H9 (cell line): ENCODE results near the gene CACNA1G. TPM values are rescaled to one million over a fixed set of nuclear protein-coding genes. Genes with fewer than 3 reads are reported as not detected.
A peak's percentile ranks its signal among the peaks of the same experiment; 100 is the strongest.

Experiments
- DNase-seq: peaks from one replicate; pipeline ENCODE4 v3.0.0-alpha.2; 2017
- H2AFZ ChIP-seq: one replicate; pipeline ENCODE4 v1.6.1; 2013; ENCODE audit warnings: mild to moderate bottlenecking, low read length, control low read depth, moderate library complexity
- H2AK5ac ChIP-seq: 2 replicates; pipeline ENCODE4 v1.6.1; 2013; ENCODE audit warnings: low read length, control low read depth, mixed read lengths; ENCODE audit not compliant: insufficient read length
- H2BK120ac ChIP-seq: one replicate; pipeline ENCODE4 v1.6.1; 2013; ENCODE audit warnings: low read depth, mild to moderate bottlenecking, low read length, control low read depth, inconsistent platforms; ENCODE audit not compliant: poor library complexity, severe bottlenecking
- H2BK12ac ChIP-seq: 2 replicates; pipeline ENCODE4 v1.6.1; 2013; ENCODE audit warnings: low read length, control low read depth, mixed read lengths, low read depth; ENCODE audit not compliant: insufficient read length
- H2BK15ac ChIP-seq: 2 replicates; pipeline ENCODE4 v1.6.1; 2013; ENCODE audit warnings: low read depth, low read length, control low read depth
- H2BK20ac ChIP-seq: one replicate; pipeline ENCODE4 v1.6.1; 2013; ENCODE audit warnings: low read depth, mild to moderate bottlenecking, low read length, control low read depth, inconsistent platforms; ENCODE audit not compliant: poor library complexity, severe bottlenecking
- H2BK5ac ChIP-seq: 2 replicates; pipeline ENCODE4 v1.6.1; 2013; ENCODE audit warnings: low read length, control low read depth, mixed read lengths; ENCODE audit not compliant: insufficient read length
- H3K14ac ChIP-seq: 2 replicates; pipeline ENCODE4 v1.6.1; 2013; ENCODE audit warnings: low read length, control low read depth; ENCODE audit not compliant: insufficient read depth
- H3K18ac ChIP-seq: 2 replicates; pipeline ENCODE4 v1.6.1; 2013; ENCODE audit warnings: low read depth, mild to moderate bottlenecking, mixed read lengths, low read length, control low read depth; ENCODE audit not compliant: insufficient read length
- H3K23ac ChIP-seq: 2 replicates; pipeline ENCODE4 v1.6.1; 2013; ENCODE audit warnings: low read length, control low read depth, mixed read lengths, low read depth; ENCODE audit not compliant: insufficient read length
- H3K23me2 ChIP-seq: 2 replicates; pipeline ENCODE4 v1.6.1; 2013; ENCODE audit warnings: low read depth, mild to moderate bottlenecking, mixed read lengths, low read length, control low read depth; ENCODE audit not compliant: insufficient read length, poor library complexity, severe bottlenecking
- H3K27ac ChIP-seq: 2 replicates; pipeline ENCODE4 v1.5.1; 2013; ENCODE audit warnings: low read length, control low read depth, mixed read lengths, low read depth; ENCODE audit not compliant: insufficient read length
- H3K27me3 ChIP-seq: 2 replicates; pipeline ENCODE4 v1.6.1; 2013; ENCODE audit warnings: low read length, control low read depth, inconsistent platforms; ENCODE audit not compliant: insufficient read depth
- H3K4ac ChIP-seq: 2 replicates; pipeline ENCODE4 v1.6.1; 2013; ENCODE audit warnings: low read depth, mild to moderate bottlenecking, control low read depth, inconsistent platforms, low read length, moderate library complexity
- H3K4me1 ChIP-seq: 2 replicates; pipeline ENCODE4 v1.6.1; 2013; ENCODE audit warnings: low read length, control low read depth, inconsistent platforms; ENCODE audit not compliant: insufficient read depth
- H3K4me2 ChIP-seq: 2 replicates; pipeline ENCODE4 v1.6.1; 2013; ENCODE audit warnings: low read length, control low read depth, mixed read lengths; ENCODE audit not compliant: insufficient read length, insufficient read depth
- H3K56ac ChIP-seq: 2 replicates; pipeline ENCODE4 v1.6.1; 2013; ENCODE audit warnings: low read depth, mild to moderate bottlenecking, mixed read lengths, low read length, control low read depth; ENCODE audit not compliant: insufficient read length
- H3K79me1 ChIP-seq: 2 replicates; pipeline ENCODE4 v1.6.1; 2013; ENCODE audit warnings: low read depth, mild to moderate bottlenecking, moderate library complexity, low read length, control low read depth, inconsistent platforms; ENCODE audit not compliant: insufficient read depth, poor library complexity, severe bottlenecking
- H3K79me2 ChIP-seq: 2 replicates; pipeline ENCODE4 v1.6.1; 2013; ENCODE audit warnings: low read length, control low read depth, inconsistent platforms; ENCODE audit not compliant: insufficient read depth
- H3K9ac ChIP-seq: 2 replicates; pipeline ENCODE4 v1.6.1; 2013; ENCODE audit warnings: low read length, control low read depth, mixed read lengths; ENCODE audit not compliant: insufficient read length; ENCODE audit errors: extremely low read depth
- H3K9me3 ChIP-seq: one replicate; pipeline ENCODE4 v1.6.1; 2013; ENCODE audit warnings: low read depth, low read length, inconsistent platforms; ENCODE audit not compliant: control insufficient read depth
- H3T11ph ChIP-seq: one replicate; pipeline ENCODE4 v1.6.1; 2013; ENCODE audit warnings: mild to moderate bottlenecking, low read length, control low read depth, inconsistent platforms
- H4K20me1 ChIP-seq: one replicate; pipeline ENCODE4 v1.6.1; 2013; ENCODE audit not compliant: control insufficient read depth, insufficient read length, insufficient read depth
- H4K5ac ChIP-seq: 2 replicates; pipeline ENCODE4 v1.6.1; 2013; ENCODE audit warnings: low read depth, mild to moderate bottlenecking, mixed read lengths, low read length, control low read depth; ENCODE audit not compliant: insufficient read length
- H4K8ac ChIP-seq: replicated peaks from 2 replicates; pipeline ENCODE4 v1.6.1; 2013; ENCODE audit warnings: low read length, control low read depth, mixed read lengths, low read depth; ENCODE audit not compliant: insufficient read length
- H4K91ac ChIP-seq: 2 replicates; pipeline ENCODE4 v1.6.1; 2013; ENCODE audit warnings: low read depth, mild to moderate bottlenecking, moderate library complexity, mixed read lengths, low read length, control low read depth; ENCODE audit not compliant: insufficient read length
- H3K27ac Mint-ChIP-seq, 3 experiments: 2 replicates in 2 of 3; 3 replicates in 1 of 3; pipeline ENCODE4 v1.8.0; 2020 to 2021; ENCODE audit warnings: mixed read lengths in 3 of 3, mild to moderate bottlenecking in 1 of 3, moderate library complexity in 1 of 3
- H3K27me3 Mint-ChIP-seq: 2 replicates; pipeline ENCODE4 v1.8.0; 2021; ENCODE audit warnings: low read depth, mild to moderate bottlenecking, moderate library complexity, mixed read lengths
- H3K36me3 Mint-ChIP-seq, 3 experiments: 2 replicates in 2 of 3; 3 replicates in 1 of 3; pipeline ENCODE4 v1.8.0; 2020 to 2021; ENCODE audit warnings: low read depth in 3 of 3, mixed read lengths in 3 of 3; ENCODE audit not compliant: insufficient read depth in 1 of 3
- H3K4me1 Mint-ChIP-seq, 2 experiments: 2 replicates each; pipeline ENCODE4 v1.8.0; 2020; ENCODE audit warnings: mixed read lengths in 2 of 2
- H3K4me3 Mint-ChIP-seq, 2 experiments: 2 replicates in 1 of 2; 3 replicates in 1 of 2; pipeline ENCODE4 v1.8.0; 2020 to 2021; ENCODE audit warnings: mild to moderate bottlenecking in 2 of 2, mixed read lengths in 2 of 2, moderate library complexity in 1 of 2
- H3K9me3 Mint-ChIP-seq, 2 experiments: 2 replicates in 1 of 2; 3 replicates in 1 of 2; pipeline ENCODE4 v1.8.0; 2020; ENCODE audit warnings: mild to moderate bottlenecking in 2 of 2, mixed read lengths in 2 of 2, moderate library complexity in 1 of 2
- WGBS: extraction: QIAGEN DNeasy Blood & Tissue Kit; methylation state at CpG from one replicate; pipeline ENCODE4 v1.1.7; 2013; ENCODE audit warnings: missing lambda C conversion rate, low lambda C conversion rate, mixed read lengths; ENCODE audit not compliant: insufficient read length; ENCODE audit errors: extremely low coverage; 5-methylcytosine and 5-hydroxymethylcytosine counted together
- total RNA-seq: library from RNA; stranded (reverse); gene quantifications from 2 replicates; pipeline ENCODE4 v1.2.1, GENCODE V29; 2021
- TF ChIP-seq, protein P1 (sequence below): fragments of 200-600 bp; sonication (generic); conservative IDR thresholded peaks from 3 replicates; pipeline ENCODE4 v1.8.0; 2021; ENCODE audit warnings: antibody characterized with exemption, mild to moderate bottlenecking

The CACNA1G gene
- total RNA-seq, 1 experiment from 2014 or later = 1.5 TPM

DNA sequence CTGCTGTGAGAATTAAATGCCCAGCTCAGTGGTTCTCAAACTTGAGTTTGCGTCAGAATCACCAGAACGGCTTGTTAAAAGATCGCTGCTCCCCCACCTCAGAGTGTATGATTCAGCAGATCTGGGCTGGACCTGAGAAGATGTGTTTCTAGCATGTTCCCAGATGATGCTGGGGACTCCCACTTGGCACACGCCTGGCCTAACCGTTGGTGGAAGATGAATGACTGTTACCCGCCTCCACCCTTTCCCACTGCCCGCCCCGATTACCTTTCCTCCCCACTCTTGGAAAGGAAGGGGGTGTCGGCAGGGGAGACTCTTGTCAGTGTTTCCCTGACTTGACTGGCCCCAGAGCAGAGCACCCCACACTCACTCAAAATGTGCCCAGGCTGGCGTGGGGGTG, 44.9 kb downstream of the CACNA1G start:
- no peak overlapping the region for H2BK120ac ChIP-seq
- peak overlapping the region in 1 of 3 experiments; percentile 47; a peak in 1 of 7 replicates for H3K27ac Mint-ChIP-seq
- H3K79me2 ChIP-seq = no peaks in the 10 kb centered on the region
- no peaks in the 10 kb centered on the region for H4K20me1 ChIP-seq
- no peak overlapping the region for H2BK12ac ChIP-seq
- no peak overlapping the region for H2BK15ac ChIP-seq
- H3K4me2 ChIP-seq = no peak overlapping the region
- no peak for DNase-seq
- no peak overlapping the region for H2AFZ ChIP-seq
- no peak overlapping the region for H2AK5ac ChIP-seq
- H3K9me3 Mint-ChIP-seq = no peaks in the 10 kb centered on the region
- H3K14ac ChIP-seq = no peak overlapping the region
- no peak overlapping the region; a peak in 1 of 5 replicates for H3K4me3 Mint-ChIP-seq
- no peak overlapping the region for H3K27ac ChIP-seq
- H3K23me2 ChIP-seq = no peaks in the 10 kb centered on the region
- no peaks in the 10 kb centered on the region for H3K79me1 ChIP-seq
- H3K18ac ChIP-seq = no peak overlapping the region
- no peaks in the 10 kb centered on the region for H3K27me3 ChIP-seq
- H3K4me1 Mint-ChIP-seq = peaks cover 12 to 49% of the 10 kb centered on the region in 2 experiments
- H4K8ac ChIP-seq = no peak overlapping the region
- H3K56ac ChIP-seq = no peak overlapping the region
- no peak overlapping the region for H2BK5ac ChIP-seq
- no peak overlapping the region for H4K5ac ChIP-seq
- TF ChIP-seq, protein P1, sequence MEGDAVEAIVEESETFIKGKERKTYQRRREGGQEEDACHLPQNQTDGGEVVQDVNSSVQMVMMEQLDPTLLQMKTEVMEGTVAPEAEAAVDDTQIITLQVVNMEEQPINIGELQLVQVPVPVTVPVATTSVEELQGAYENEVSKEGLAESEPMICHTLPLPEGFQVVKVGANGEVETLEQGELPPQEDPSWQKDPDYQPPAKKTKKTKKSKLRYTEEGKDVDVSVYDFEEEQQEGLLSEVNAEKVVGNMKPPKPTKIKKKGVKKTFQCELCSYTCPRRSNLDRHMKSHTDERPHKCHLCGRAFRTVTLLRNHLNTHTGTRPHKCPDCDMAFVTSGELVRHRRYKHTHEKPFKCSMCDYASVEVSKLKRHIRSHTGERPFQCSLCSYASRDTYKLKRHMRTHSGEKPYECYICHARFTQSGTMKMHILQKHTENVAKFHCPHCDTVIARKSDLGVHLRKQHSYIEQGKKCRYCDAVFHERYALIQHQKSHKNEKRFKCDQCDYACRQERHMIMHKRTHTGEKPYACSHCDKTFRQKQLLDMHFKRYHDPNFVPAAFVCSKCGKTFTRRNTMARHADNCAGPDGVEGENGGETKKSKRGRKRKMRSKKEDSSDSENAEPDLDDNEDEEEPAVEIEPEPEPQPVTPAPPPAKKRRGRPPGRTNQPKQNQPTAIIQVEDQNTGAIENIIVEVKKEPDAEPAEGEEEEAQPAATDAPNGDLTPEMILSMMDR = no peak
- H3K4me1 ChIP-seq = no peaks in the 10 kb centered on the region
- no peak overlapping the region for H3K9ac ChIP-seq
- no CpG with 5 or more reads among the region's 10 CpGs for WGBS
- no peak overlapping the region for H4K91ac ChIP-seq
- H3K27me3 Mint-ChIP-seq = peaks cover 4% of the 10 kb centered on the region
- no peak overlapping the region for H3K4ac ChIP-seq
- peaks cover 0 to 2% (median 0%) of the 10 kb centered on the region in 3 experiments; a peak in 1 of 7 replicates for H3K36me3 Mint-ChIP-seq
- H3K9me3 ChIP-seq = no peaks in the 10 kb centered on the region
- no peak overlapping the region for H3T11ph ChIP-seq
- no peak overlapping the region for H2BK20ac ChIP-seq
- no peak overlapping the region for H3K23ac ChIP-seq
